Measurements from ENCODE around the gene STEAP4. TPM values are rescaled to one million over a fixed set of nuclear protein-coding genes. Genes with fewer than 3 reads are reported as not detected.

STEAP4 gene
- total RNA-seq, 1 donor from 2014 or later, result 2.3 TPM

- TF ChIP-seq CTCF (IDR thresholded peaks at IDR 0.05; ENCODE audit: insufficient read depth, low read length, poor library complexity, severe bottlenecking), result no peak
- DNase-seq (ENCODE audit: low read depth), result no peak
- Histone ChIP-seq H3K4me3 (ENCODE audit: low read depth, low read length) (no peak overlapping the region), H3K27me3 (ENCODE audit: control insufficient read depth, insufficient read depth, low read length) (no peaks in the 10 kb centered on the region), H3K36me3 (ENCODE audit: control insufficient read depth, insufficient read depth, low read length) (no peaks in the 10 kb centered on the region)
These were observed 15.1 kb downstream of the STEAP4 start for GRCh38 chr7:88291398-88292173.

GRCh38 chr7:88290491-88290890 lies 16.2 kb downstream of the STEAP4 start:
- Histone ChIP-seq H3K4me3 (ENCODE audit: low read depth, low read length) (no peak overlapping the region), H3K27me3 (ENCODE audit: control insufficient read depth, insufficient read depth, low read length) (no peaks in the 10 kb centered on the region), H3K36me3 (ENCODE audit: control insufficient read depth, insufficient read depth, low read length) (no peaks in the 10 kb centered on the region)
- DNase-seq (ENCODE audit: low read depth), result no peak
- no peak for TF ChIP-seq CTCF (IDR thresholded peaks at IDR 0.05; ENCODE audit: insufficient read depth, low read length, poor library complexity, severe bottlenecking)

GRCh38 chr7:88289564-88290025 lies 17.1 kb downstream of the STEAP4 start:
- no peak for TF ChIP-seq CTCF (IDR thresholded peaks at IDR 0.05; ENCODE audit: insufficient read depth, low read length, poor library complexity, severe bottlenecking)
- H3K36me3 ChIP-seq (ENCODE audit: control insufficient read depth, insufficient read depth, low read length), result no peaks in the 10 kb centered on the region
- H3K27me3 ChIP-seq (ENCODE audit: control insufficient read depth, insufficient read depth, low read length), result no peaks in the 10 kb centered on the region
- DNase-seq (ENCODE audit: low read depth), result peak; percentile 65
- H3K4me3 ChIP-seq (ENCODE audit: low read depth, low read length), result no peak overlapping the region

GRCh38 chr7:88281749-88282148 lies 24.9 kb downstream of the STEAP4 start:
- no peak overlapping the region for H3K4me3 ChIP-seq (ENCODE audit: low read depth, low read length)
- no peak for TF ChIP-seq CTCF (IDR thresholded peaks at IDR 0.05; ENCODE audit: insufficient read depth, low read length, poor library complexity, severe bottlenecking)
- DNase-seq (ENCODE audit: low read depth), result no peak
- no peaks in the 10 kb centered on the region for H3K27me3 ChIP-seq (ENCODE audit: control insufficient read depth, insufficient read depth, low read length)
- H3K36me3 ChIP-seq (ENCODE audit: control insufficient read depth, insufficient read depth, low read length), result no peaks in the 10 kb centered on the region

- H3K4me3 ChIP-seq (ENCODE audit: low read depth, low read length), result no peak overlapping the region
- no peaks in the 10 kb centered on the region for H3K27me3 ChIP-seq (ENCODE audit: control insufficient read depth, insufficient read depth, low read length)
- no peak for TF ChIP-seq CTCF (IDR thresholded peaks at IDR 0.05; ENCODE audit: insufficient read depth, low read length, poor library complexity, severe bottlenecking)
- no peak for DNase-seq (ENCODE audit: low read depth)
- H3K36me3 ChIP-seq (ENCODE audit: control insufficient read depth, insufficient read depth, low read length), result no peaks in the 10 kb centered on the region
These were observed 25.9 kb downstream of the STEAP4 start for GRCh38 chr7:88280801-88281200.

- H3K36me3 ChIP-seq (ENCODE audit: control insufficient read depth, insufficient read depth, low read length), result no peaks in the 10 kb centered on the region
- no peak for DNase-seq (ENCODE audit: low read depth)
- TF ChIP-seq CTCF (IDR thresholded peaks at IDR 0.05; ENCODE audit: insufficient read depth, low read length, poor library complexity, severe bottlenecking), result no peak
- H3K4me3 ChIP-seq (ENCODE audit: low read depth, low read length), result no peak overlapping the region
- no peaks in the 10 kb centered on the region for H3K27me3 ChIP-seq (ENCODE audit: control insufficient read depth, insufficient read depth, low read length)
These were observed 27.4 kb downstream of the STEAP4 start for GRCh38 chr7:88279323-88279722.

All from kidney epithelial cell (primary cell).